Stimulated activated naive CD8-positive, alpha-beta T cell treated with anti-CD3 and anti-CD28 coated beads, Interleukin-15, Interleukin-2, amounts not matched to agents 100 ng/mL and 50 ng/mL, for 24 hours (primary cell): ENCODE measurements around the gene TM9SF4.

ENCODE experiments used
- H3K27ac Mint-ChIP-seq: one replicate; pipeline ENCODE4 v1.8.0; 2021; ENCODE audit warnings: mild to moderate bottlenecking, mixed read lengths
- H3K27me3 Mint-ChIP-seq: one replicate; pipeline ENCODE4 v1.8.0; 2021; ENCODE audit warnings: mixed read lengths
- H3K36me3 Mint-ChIP-seq: one replicate; pipeline ENCODE4 v1.8.0; 2021; ENCODE audit warnings: low read depth, mixed read lengths
- H3K4me1 Mint-ChIP-seq: one replicate; pipeline ENCODE4 v1.8.0; 2021; ENCODE audit warnings: low read depth, mixed read lengths
- H3K4me3 Mint-ChIP-seq: one replicate; pipeline ENCODE4 v1.8.0; 2021; ENCODE audit warnings: mild to moderate bottlenecking, mixed read lengths
- H3K9me3 Mint-ChIP-seq: one replicate; pipeline ENCODE4 v1.8.0; 2021; ENCODE audit warnings: mixed read lengths

The TM9SF4 gene

GRCh38 chr20:32152421-32153155 is 43.1 kb downstream of the TM9SF4 start:
- Mint-ChIP-seq H3K4me3 (no peak overlapping the region), H3K36me3 (peaks cover 50% of the 10 kb centered on the region), H3K4me1 (peaks cover 5% of the 10 kb centered on the region), H3K27me3 (no peaks in the 10 kb centered on the region), H3K27ac (peak overlapping the region; percentile 1), H3K9me3 (no peaks in the 10 kb centered on the region)

- Mint-ChIP-seq H3K4me1 (peaks cover 6% of the 10 kb centered on the region), H3K27me3 (no peaks in the 10 kb centered on the region), H3K36me3 (peaks cover 52% of the 10 kb centered on the region), H3K9me3 (no peaks in the 10 kb centered on the region), H3K4me3 (no peak overlapping the region), H3K27ac (no peak overlapping the region)
These were observed 43.7 kb downstream of the TM9SF4 start for GRCh38 chr20:32153156-32153665.

- Mint-ChIP-seq H3K36me3 (peaks cover 54% of the 10 kb centered on the region), H3K27ac (no peak overlapping the region), H3K9me3 (no peaks in the 10 kb centered on the region), H3K27me3 (no peaks in the 10 kb centered on the region), H3K4me1 (peaks cover 10% of the 10 kb centered on the region), H3K4me3 (no peak overlapping the region)
These were observed 44.3 kb downstream of the TM9SF4 start for GRCh38 chr20:32153771-32154170.

DNA sequence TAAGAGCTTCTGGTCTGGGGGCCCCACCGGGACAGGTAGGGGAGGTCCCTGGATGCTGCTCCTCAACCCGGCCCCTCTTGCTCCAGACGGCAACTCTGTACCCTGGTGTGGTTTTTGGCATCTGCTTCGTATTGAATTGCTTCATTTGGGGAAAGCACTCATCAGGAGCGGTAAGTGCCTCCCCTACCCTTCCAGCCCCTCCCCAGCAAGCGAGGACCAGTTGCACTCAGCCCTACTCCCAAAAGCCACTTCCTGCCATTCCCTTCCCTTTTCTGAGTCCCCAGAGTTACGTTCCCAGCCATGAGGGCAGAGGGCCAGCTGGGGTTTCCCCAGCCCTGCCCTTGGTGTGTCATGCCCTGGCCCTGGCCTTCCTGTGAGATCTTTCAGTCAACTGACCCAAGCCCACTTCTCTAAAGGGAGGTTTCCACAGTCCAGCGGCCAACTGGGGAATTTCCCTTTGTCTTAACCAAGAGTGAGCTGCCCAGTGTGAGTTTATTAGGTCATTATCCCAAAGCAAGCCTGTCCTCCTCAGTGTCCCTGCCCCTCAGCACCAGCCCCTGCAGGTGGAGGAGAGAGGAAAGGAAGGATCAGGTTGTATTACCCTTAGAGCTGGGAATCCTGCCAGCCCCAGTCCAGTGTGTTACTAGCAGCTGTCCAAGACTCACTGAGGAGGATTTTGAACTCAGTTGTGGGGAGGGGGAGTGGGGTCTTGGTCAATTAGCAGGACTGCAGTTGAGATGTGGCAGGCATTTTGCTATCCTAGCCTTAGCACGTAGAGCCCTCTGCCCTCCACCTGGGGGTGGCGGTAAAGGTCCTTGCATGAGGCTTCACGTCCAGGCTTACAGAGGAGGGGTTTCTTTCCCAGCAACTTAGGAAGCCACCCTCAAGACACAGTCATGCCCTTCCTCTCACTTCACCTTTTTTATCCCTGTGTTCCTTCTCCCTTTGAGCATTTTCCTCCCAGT is 45.8 kb downstream of the TM9SF4 start:
- Mint-ChIP-seq H3K36me3 (peaks cover 60% of the 10 kb centered on the region), H3K4me3 (no peak overlapping the region), H3K27ac (peak overlapping the region; percentile 32), H3K9me3 (no peaks in the 10 kb centered on the region), H3K4me1 (peaks cover 13% of the 10 kb centered on the region), H3K27me3 (no peaks in the 10 kb centered on the region)

- Mint-ChIP-seq H3K9me3 (no peaks in the 10 kb centered on the region), H3K4me3 (no peak overlapping the region), H3K27ac (no peak overlapping the region), H3K4me1 (peaks cover 13% of the 10 kb centered on the region), H3K27me3 (no peaks in the 10 kb centered on the region), H3K36me3 (peaks cover 64% of the 10 kb centered on the region)
These were observed 48.1 kb downstream of the TM9SF4 start for GRCh38 chr20:32157611-32158010.

DNA sequence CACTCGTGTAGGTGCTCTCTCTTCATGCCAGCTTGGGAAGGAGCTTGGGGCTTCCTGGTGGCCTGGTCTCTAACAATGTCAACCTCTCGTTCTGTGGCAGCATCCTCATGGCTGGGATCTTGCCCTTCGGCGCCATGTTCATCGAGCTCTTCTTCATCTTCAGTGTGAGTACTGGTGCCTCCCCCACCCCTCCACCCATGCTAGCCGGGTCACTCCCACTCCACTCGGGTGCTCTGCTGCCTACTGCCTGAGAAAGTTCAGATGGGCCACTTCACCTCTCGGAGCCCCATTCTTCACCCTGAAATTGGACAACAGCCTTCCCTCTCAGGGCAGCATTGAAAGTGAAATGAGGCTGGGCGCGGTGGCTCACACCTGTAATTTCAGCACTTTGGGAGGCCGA is 48.8 kb downstream of the TM9SF4 start:
- H3K4me3 Mint-ChIP-seq, result no peak overlapping the region
- peaks cover 69% of the 10 kb centered on the region for H3K36me3 Mint-ChIP-seq
- no peaks in the 10 kb centered on the region for H3K27me3 Mint-ChIP-seq
- no peak overlapping the region for H3K27ac Mint-ChIP-seq
- H3K9me3 Mint-ChIP-seq, result no peaks in the 10 kb centered on the region
- H3K4me1 Mint-ChIP-seq, result peaks cover 13% of the 10 kb centered on the region

DNA sequence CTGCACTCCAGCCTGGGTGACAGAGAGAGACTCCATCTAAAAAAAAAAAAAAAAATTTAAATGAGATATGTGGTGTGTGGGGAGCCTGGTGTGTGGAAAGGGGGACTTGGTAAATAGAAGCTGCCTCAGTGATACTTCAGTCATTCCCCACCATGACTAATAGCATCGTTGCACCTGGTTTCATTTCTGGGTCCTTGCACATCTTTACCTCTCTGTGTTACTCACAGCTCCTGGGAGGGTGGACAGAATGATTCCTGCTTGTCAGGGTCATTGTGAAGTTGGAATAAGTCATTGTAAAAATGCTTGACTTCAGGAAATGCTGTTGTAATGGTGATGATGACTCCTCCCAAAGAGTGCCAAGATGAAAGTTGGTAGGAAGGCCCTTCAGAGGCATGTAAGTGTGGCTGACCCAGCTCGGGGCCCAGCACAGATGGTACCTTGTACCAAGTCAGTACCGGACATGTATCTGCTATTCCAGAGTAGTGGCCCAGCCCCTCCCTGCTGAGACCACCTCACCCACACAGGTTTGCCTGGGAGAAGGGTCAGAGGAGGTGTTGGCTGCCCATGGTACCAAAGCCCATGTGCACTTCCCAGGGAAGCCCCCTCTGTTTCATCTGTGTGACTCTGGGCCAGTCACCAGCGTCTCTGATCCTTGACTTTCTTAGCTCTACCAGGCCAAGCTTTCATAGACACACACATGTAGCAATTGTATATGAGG is 49.6 kb downstream of the TM9SF4 start:
- H3K4me3 Mint-ChIP-seq, result no peak overlapping the region
- no peaks in the 10 kb centered on the region for H3K27me3 Mint-ChIP-seq
- H3K27ac Mint-ChIP-seq, result no peak overlapping the region
- no peaks in the 10 kb centered on the region for H3K9me3 Mint-ChIP-seq
- peaks cover 13% of the 10 kb centered on the region for H3K4me1 Mint-ChIP-seq
- peaks cover 73% of the 10 kb centered on the region for H3K36me3 Mint-ChIP-seq

- Mint-ChIP-seq H3K4me1 (peaks cover 13% of the 10 kb centered on the region), H3K27me3 (no peaks in the 10 kb centered on the region), H3K27ac (no peak overlapping the region), H3K36me3 (peaks cover 79% of the 10 kb centered on the region), H3K4me3 (no peak overlapping the region), H3K9me3 (no peaks in the 10 kb centered on the region)
These were observed 50.3 kb downstream of the TM9SF4 start for GRCh38 chr20:32159766-32160221.

DNA sequence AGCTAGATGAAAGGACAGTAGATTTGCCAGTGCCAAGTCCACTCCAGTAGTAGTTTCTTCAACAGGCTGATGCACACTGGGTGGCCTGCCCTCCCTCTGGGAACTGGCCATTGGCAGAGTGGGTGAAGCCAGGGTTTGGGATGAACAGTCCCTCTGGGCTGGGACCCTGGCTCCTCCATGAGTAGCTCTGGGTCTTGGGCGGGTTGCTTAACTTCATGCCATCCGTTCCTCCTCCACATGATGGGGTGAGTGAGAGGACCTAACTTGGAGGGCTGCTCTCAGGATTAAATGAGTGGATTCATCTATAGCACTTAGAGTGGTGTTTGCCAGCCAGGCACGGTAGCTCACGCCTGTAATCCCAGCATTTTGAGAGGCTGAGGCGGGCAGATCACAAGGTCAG is 50.8 kb downstream of the TM9SF4 start:
- Mint-ChIP-seq H3K27ac (no peak overlapping the region), H3K9me3 (no peaks in the 10 kb centered on the region), H3K4me1 (peaks cover 9% of the 10 kb centered on the region), H3K27me3 (no peaks in the 10 kb centered on the region), H3K36me3 (peaks cover 78% of the 10 kb centered on the region), H3K4me3 (no peak overlapping the region)

- Mint-ChIP-seq H3K4me1 (peaks cover 7% of the 10 kb centered on the region), H3K36me3 (peaks cover 81% of the 10 kb centered on the region), H3K9me3 (no peaks in the 10 kb centered on the region), H3K27ac (no peak overlapping the region), H3K27me3 (no peaks in the 10 kb centered on the region), H3K4me3 (no peak overlapping the region)
These were observed 52.8 kb downstream of the TM9SF4 start for GRCh38 chr20:32162351-32162750.

GRCh38 chr20:32163951-32164350 is 54.4 kb downstream of the TM9SF4 start:
- Mint-ChIP-seq H3K4me3 (no peak overlapping the region), H3K4me1 (peaks cover 1% of the 10 kb centered on the region), H3K36me3 (peaks cover 72% of the 10 kb centered on the region), H3K27ac (no peak overlapping the region), H3K9me3 (no peaks in the 10 kb centered on the region), H3K27me3 (no peaks in the 10 kb centered on the region)

DNA sequence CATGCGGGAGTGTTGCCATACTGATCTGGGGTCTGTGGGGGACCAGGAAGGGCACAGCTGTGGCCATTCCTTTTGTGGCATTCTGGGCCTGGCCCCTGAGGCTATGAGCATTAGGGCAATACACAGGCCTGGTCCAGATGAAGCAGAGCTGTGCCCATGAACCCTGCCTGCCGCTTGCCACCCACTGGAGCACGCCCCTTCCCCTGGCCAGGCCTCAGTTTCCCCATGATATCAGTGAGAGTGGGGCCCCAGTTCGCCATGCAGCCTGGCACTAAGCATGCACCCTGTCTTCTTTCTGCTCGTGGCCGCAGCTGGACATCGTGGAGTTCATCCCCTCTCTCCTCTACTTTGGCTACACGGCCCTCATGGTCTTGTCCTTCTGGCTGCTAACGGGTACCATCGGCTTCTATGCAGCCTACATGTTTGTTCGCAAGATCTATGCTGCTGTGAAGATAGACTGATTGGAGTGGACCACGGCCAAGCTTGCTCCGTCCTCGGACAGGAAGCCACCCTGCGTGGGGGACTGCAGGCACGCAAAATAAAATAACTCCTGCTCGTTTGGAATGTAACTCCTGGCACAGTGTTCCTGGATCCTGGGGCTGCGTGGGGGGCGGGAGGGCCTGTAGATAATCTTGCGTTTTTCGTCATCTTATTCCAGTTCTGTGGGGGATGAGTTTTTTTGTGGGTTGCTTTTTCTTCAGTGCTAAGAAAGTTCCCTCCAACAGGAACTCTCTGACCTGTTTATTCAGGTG is 55.6 kb downstream of the TM9SF4 start:
- H3K27ac Mint-ChIP-seq, result no peak overlapping the region
- no peak overlapping the region for H3K4me3 Mint-ChIP-seq
- no peaks in the 10 kb centered on the region for H3K27me3 Mint-ChIP-seq
- H3K9me3 Mint-ChIP-seq, result no peaks in the 10 kb centered on the region
- no peaks in the 10 kb centered on the region for H3K4me1 Mint-ChIP-seq
- peaks cover 62% of the 10 kb centered on the region for H3K36me3 Mint-ChIP-seq

- H3K4me1 Mint-ChIP-seq, result no peaks in the 10 kb centered on the region
- H3K9me3 Mint-ChIP-seq, result no peaks in the 10 kb centered on the region
- no peak overlapping the region for H3K4me3 Mint-ChIP-seq
- H3K36me3 Mint-ChIP-seq, result peaks cover 54% of the 10 kb centered on the region
- H3K27ac Mint-ChIP-seq, result no peak overlapping the region
- H3K27me3 Mint-ChIP-seq, result no peaks in the 10 kb centered on the region
These were observed 56.5 kb downstream of the TM9SF4 start for GRCh38 chr20:32165836-32166545.
